ENCODE measurements around the gene IL1RAPL2. TPM values are rescaled to one million over a fixed set of nuclear protein-coding genes. Genes with fewer than 3 reads are reported as not detected.

Gene IL1RAPL2
- total RNA-seq, 8 experiments from 2014 or later = 0.21 to 1.2 (median 0.69) TPM; not detected in 2

GRCh38 chrX:105241056-105241455, 675.1 kb downstream of the IL1RAPL2 start:
- in situ Hi-C loops (cut with MboI; ENCODE audit: low pct_unique_long_range_greater_than_20kb in 2 of 9, low sequenced_read_pairs in 9 of 9, unreplicated experiment in 9 of 9) = no loop called here
- no peak overlapping the region for H3K4me3 ChIP-seq
- no peaks in the 10 kb centered on the region for H3K4me1 ChIP-seq (replicated peaks in 1 of 2)
- no peak for ATAC-seq (replicated peaks in 6 of 8)
- WGBS, 10 experiments = 20 to 80% (median 56%) methylated on average over 1 to 2 of the region's 2 CpGs; no CpG with 5 or more reads in 7 of the 10 experiments
- H3K27ac ChIP-seq = no peak overlapping the region

GRCh38 chrX:105260291-105261043, 694.5 kb downstream of the IL1RAPL2 start:
- no peak overlapping the region for H3K27ac ChIP-seq
- in situ Hi-C loops (cut with MboI; ENCODE audit: low pct_unique_long_range_greater_than_20kb in 2 of 9, low sequenced_read_pairs in 9 of 9, unreplicated experiment in 9 of 9) = no loop called here
- H3K4me1 ChIP-seq (replicated peaks in 1 of 2) = peaks cover 0 to 10% of the 10 kb centered on the region in 2 donors
- ATAC-seq (replicated peaks in 6 of 8) = no peak
- 28 to 80% (median 33%) methylated on average over 1 to 3 of the region's 8 CpGs; no CpG with 5 or more reads in 7 of the 10 experiments for WGBS, 10 experiments
- H3K4me3 ChIP-seq = no peak overlapping the region

GRCh38 chrX:105263171-105263570, 697.2 kb downstream of the IL1RAPL2 start:
- Histone ChIP-seq H3K4me1 (replicated peaks in 1 of 2) (peaks cover 0 to 11% of the 10 kb centered on the region in 2 donors), H3K4me3 (no peak overlapping the region), H3K27ac (no peak overlapping the region)
- in situ Hi-C loops (cut with MboI; ENCODE audit: low pct_unique_long_range_greater_than_20kb in 2 of 9, low sequenced_read_pairs in 9 of 9, unreplicated experiment in 9 of 9) = no loop called here
- ATAC-seq (replicated peaks in 6 of 8) = no peak
- WGBS, 10 experiments = 40 to 58% methylated on average over 1 of the region's 2 CpGs; no CpG with 5 or more reads in 8 of the 10 experiments

- peaks cover 0 to 11% of the 10 kb centered on the region in 2 donors for H3K4me1 ChIP-seq (replicated peaks in 1 of 2)
- in situ Hi-C loops (cut with MboI; ENCODE audit: low pct_unique_long_range_greater_than_20kb in 2 of 9, low sequenced_read_pairs in 9 of 9, unreplicated experiment in 9 of 9) = no loop called here
- no peak overlapping the region for H3K27ac ChIP-seq
- WGBS, 10 experiments = 0 to 43% methylated on average over 1 of the region's 1 CpG; no CpG with 5 or more reads in 8 of the 10 experiments
- H3K4me3 ChIP-seq = no peak overlapping the region
- ATAC-seq (replicated peaks in 6 of 8) = no peak
Observed at GRCh38 chrX:105263801-105264200, 697.8 kb downstream of the IL1RAPL2 start.

- in situ Hi-C loops (cut with MboI; ENCODE audit: low pct_unique_long_range_greater_than_20kb in 2 of 9, low sequenced_read_pairs in 9 of 9, unreplicated experiment in 9 of 9) = no loop called here
- peaks cover 0 to 11% of the 10 kb centered on the region in 2 donors for H3K4me1 ChIP-seq (replicated peaks in 1 of 2)
Observed at GRCh38 chrX:105265093-105265492, 699.1 kb downstream of the IL1RAPL2 start.

GRCh38 chrX:105266456-105266855, 700.5 kb downstream of the IL1RAPL2 start:
- in situ Hi-C loops (cut with MboI; ENCODE audit: low pct_unique_long_range_greater_than_20kb in 2 of 9, low sequenced_read_pairs in 9 of 9, unreplicated experiment in 9 of 9) = no loop called here
- no peak for ATAC-seq (replicated peaks in 6 of 8)
- Histone ChIP-seq H3K4me3 (no peak overlapping the region), H3K27ac (no peak overlapping the region), H3K4me1 (replicated peaks in 1 of 2) (peaks cover 0 to 11% of the 10 kb centered on the region in 2 donors)
- WGBS, 10 experiments = 0 to 100% (median 10%) methylated on average over 1 of the region's 1 CpG; no CpG with 5 or more reads in 6 of the 10 experiments

More at GRCh38 chrX:105265093-105265492, 699.1 kb downstream of the IL1RAPL2 start:
- 0 to 100% (median 21%) methylated on average over 1 to 3 of the region's 3 CpGs; no CpG with 5 or more reads in 4 of the 10 experiments for WGBS, 10 experiments
- no peak overlapping the region for H3K27ac ChIP-seq
- peak in 2 of 8 experiments; percentile 15 to 57 for ATAC-seq (replicated peaks in 6 of 8)
- no peak overlapping the region for H3K4me3 ChIP-seq

GRCh38 chrX:105267167-105267566, 701.2 kb downstream of the IL1RAPL2 start:
- ATAC-seq (replicated peaks in 6 of 8) = no peak
- in situ Hi-C loops (cut with MboI; ENCODE audit: low pct_unique_long_range_greater_than_20kb in 2 of 9, low sequenced_read_pairs in 9 of 9, unreplicated experiment in 9 of 9) = no loop called here
- Histone ChIP-seq H3K4me1 (replicated peaks in 1 of 2) (peaks cover 0 to 11% of the 10 kb centered on the region in 2 donors), H3K4me3 (no peak overlapping the region), H3K27ac (no peak overlapping the region)
- WGBS, 10 experiments = 0 to 100% (median 48%) methylated on average over 1 to 2 of the region's 2 CpGs; no CpG with 5 or more reads in 2 of the 10 experiments

GRCh38 chrX:105269386-105269785, 703.4 kb downstream of the IL1RAPL2 start:
- no peak overlapping the region for H3K27ac ChIP-seq
- H3K4me3 ChIP-seq = no peak overlapping the region
- no peak for ATAC-seq (replicated peaks in 6 of 8)
- WGBS, 10 experiments = 0 to 100% (median 54%) methylated on average over 2 of the region's 2 CpGs; no CpG with 5 or more reads in 6 of the 10 experiments
- in situ Hi-C loops (cut with MboI; ENCODE audit: low pct_unique_long_range_greater_than_20kb in 2 of 9, low sequenced_read_pairs in 9 of 9, unreplicated experiment in 9 of 9) = no loop called here
- H3K4me1 ChIP-seq (replicated peaks in 1 of 2) = peaks cover 0 to 11% of the 10 kb centered on the region in 2 donors

GRCh38 chrX:105273326-105273725, 707.3 kb downstream of the IL1RAPL2 start:
- no peak overlapping the region for H3K27ac ChIP-seq
- peaks cover 6 to 8% of the 10 kb centered on the region in 2 donors for H3K4me1 ChIP-seq (replicated peaks in 1 of 2)
- in situ Hi-C loops (cut with MboI; ENCODE audit: low pct_unique_long_range_greater_than_20kb in 2 of 9, low sequenced_read_pairs in 9 of 9, unreplicated experiment in 9 of 9) = no loop called here
- H3K4me3 ChIP-seq = no peak overlapping the region
- 20 to 44% methylated on average over 1 of the region's 1 CpG; no CpG with 5 or more reads in 8 of the 10 experiments for WGBS, 10 experiments
- no peak for ATAC-seq (replicated peaks in 6 of 8)

- 0 to 83% (median 20%) methylated on average over 1 to 2 of the region's 2 CpGs; no CpG with 5 or more reads in 3 of the 10 experiments for WGBS, 10 experiments
- no peak for ATAC-seq (replicated peaks in 6 of 8)
- peaks cover 6 to 8% of the 10 kb centered on the region in 2 donors for H3K4me1 ChIP-seq (replicated peaks in 1 of 2)
- H3K4me3 ChIP-seq = no peak overlapping the region
- no peak overlapping the region for H3K27ac ChIP-seq
- in situ Hi-C loops (cut with MboI; ENCODE audit: low pct_unique_long_range_greater_than_20kb in 2 of 9, low sequenced_read_pairs in 9 of 9, unreplicated experiment in 9 of 9) = no loop called here
Observed at GRCh38 chrX:105274091-105274490, 708.1 kb downstream of the IL1RAPL2 start.

GRCh38 chrX:105277132-105277531, 711.1 kb downstream of the IL1RAPL2 start:
- H3K27ac ChIP-seq = no peak overlapping the region
- peak in 3 of 8 experiments; percentile 47 to 79 (median 69) for ATAC-seq (replicated peaks in 6 of 8)
- peaks cover 6 to 8% of the 10 kb centered on the region in 2 donors for H3K4me1 ChIP-seq (replicated peaks in 1 of 2)
- WGBS, 10 experiments = 0 to 60% (median 38%) methylated on average over 1 of the region's 1 CpG; no CpG with 5 or more reads in 7 of the 10 experiments
- no peak overlapping the region for H3K4me3 ChIP-seq
- in situ Hi-C loops (cut with MboI; ENCODE audit: low pct_unique_long_range_greater_than_20kb in 2 of 9, low sequenced_read_pairs in 9 of 9, unreplicated experiment in 9 of 9) = no loop called here

- in situ Hi-C loops (cut with MboI; ENCODE audit: low pct_unique_long_range_greater_than_20kb in 2 of 9, low sequenced_read_pairs in 9 of 9, unreplicated experiment in 9 of 9) = no loop called here
- H3K27ac ChIP-seq = no peak overlapping the region
- H3K4me1 ChIP-seq (replicated peaks in 1 of 2) = peaks cover 5% of the 10 kb centered on the region in 2 donors
- 0 to 100% (median 53%) methylated on average over 1 of the region's 1 CpG; no CpG with 5 or more reads in 6 of the 10 experiments for WGBS, 10 experiments
- H3K4me3 ChIP-seq = no peak overlapping the region
- peak in 4 of 8 experiments; percentile 37 to 61 (median 51) for ATAC-seq (replicated peaks in 6 of 8)
Observed at GRCh38 chrX:105282077-105282476, 716.1 kb downstream of the IL1RAPL2 start.

- in situ Hi-C loops (cut with MboI; ENCODE audit: low pct_unique_long_range_greater_than_20kb in 2 of 9, low sequenced_read_pairs in 9 of 9, unreplicated experiment in 9 of 9) = no loop called here
- 0 to 100% (median 72%) methylated on average over 1 to 3 of the region's 3 CpGs; no CpG with 5 or more reads in 4 of the 10 experiments for WGBS, 10 experiments
Observed at GRCh38 chrX:105297041-105297440, 731.0 kb downstream of the IL1RAPL2 start.

More at GRCh38 chrX:105297041-105297440, 731.0 kb downstream of the IL1RAPL2 start:
- no peak overlapping the region for H3K27ac ChIP-seq
- no peak for ATAC-seq (replicated peaks in 6 of 8)
- H3K4me1 ChIP-seq (replicated peaks in 1 of 2) = peaks cover 0 to 8% of the 10 kb centered on the region in 2 donors
- no peak overlapping the region for H3K4me3 ChIP-seq

Measured in motor neuron (in vitro differentiated cells).